ENCODE data around the gene BAAT.
A peak's percentile ranks its signal among the peaks of the same experiment; 100 is the strongest.

Gene BAAT

DNA sequence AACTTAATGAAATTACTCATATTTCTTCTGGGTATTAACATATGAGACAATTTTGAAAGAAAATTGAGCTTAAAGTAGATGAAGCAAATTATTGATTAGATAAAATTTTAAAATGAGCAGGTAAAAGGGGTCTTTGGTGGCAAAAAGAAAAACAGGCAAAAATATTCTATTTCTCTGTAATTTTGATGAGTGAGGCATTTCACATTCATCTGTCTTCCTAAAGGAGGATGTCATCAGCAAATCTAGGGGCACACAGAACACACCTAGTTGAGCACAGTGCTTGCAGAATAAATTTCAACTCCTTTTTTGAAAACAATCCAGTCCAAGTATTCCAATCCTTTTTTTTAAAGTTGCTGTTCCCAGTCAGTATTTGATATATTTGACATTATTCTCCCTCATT lies 30.0 kb upstream of the BAAT start:
- no peak overlapping the region for H3K27ac Mint-ChIP-seq
- DNase-seq (ENCODE audit: low spot score): no peak
- peaks cover 11% of the 10 kb centered on the region for H3K36me3 Mint-ChIP-seq (ENCODE audit: low read depth)
- H3K4me1 Mint-ChIP-seq (ENCODE audit: low read depth): no peaks in the 10 kb centered on the region
- H3K9me3 Mint-ChIP-seq: peaks cover 69% of the 10 kb centered on the region
- H3K4me3 Mint-ChIP-seq: no peak overlapping the region
- no peaks in the 10 kb centered on the region for H3K27me3 Mint-ChIP-seq (ENCODE audit: low read depth)

GRCh38 chr9:101409079-101409477 lies 24.3 kb upstream of the BAAT start:
- Mint-ChIP-seq H3K36me3 (ENCODE audit: low read depth) (peaks cover 66% of the 10 kb centered on the region), H3K27ac (no peak overlapping the region), H3K4me3 (no peak overlapping the region), H3K4me1 (ENCODE audit: low read depth) (no peaks in the 10 kb centered on the region), H3K27me3 (ENCODE audit: low read depth) (no peaks in the 10 kb centered on the region), H3K9me3 (peaks cover 88% of the 10 kb centered on the region)
- no peak for DNase-seq (ENCODE audit: low spot score)

GRCh38 chr9:101408374-101409078 lies 23.7 kb upstream of the BAAT start:
- no peak for DNase-seq (ENCODE audit: low spot score)
- H3K4me1 Mint-ChIP-seq (ENCODE audit: low read depth): no peaks in the 10 kb centered on the region
- H3K27me3 Mint-ChIP-seq (ENCODE audit: low read depth): no peaks in the 10 kb centered on the region
- H3K4me3 Mint-ChIP-seq: no peak overlapping the region
- peaks cover 89% of the 10 kb centered on the region for H3K9me3 Mint-ChIP-seq
- peaks cover 71% of the 10 kb centered on the region for H3K36me3 Mint-ChIP-seq (ENCODE audit: low read depth)
- H3K27ac Mint-ChIP-seq: no peak overlapping the region

DNA sequence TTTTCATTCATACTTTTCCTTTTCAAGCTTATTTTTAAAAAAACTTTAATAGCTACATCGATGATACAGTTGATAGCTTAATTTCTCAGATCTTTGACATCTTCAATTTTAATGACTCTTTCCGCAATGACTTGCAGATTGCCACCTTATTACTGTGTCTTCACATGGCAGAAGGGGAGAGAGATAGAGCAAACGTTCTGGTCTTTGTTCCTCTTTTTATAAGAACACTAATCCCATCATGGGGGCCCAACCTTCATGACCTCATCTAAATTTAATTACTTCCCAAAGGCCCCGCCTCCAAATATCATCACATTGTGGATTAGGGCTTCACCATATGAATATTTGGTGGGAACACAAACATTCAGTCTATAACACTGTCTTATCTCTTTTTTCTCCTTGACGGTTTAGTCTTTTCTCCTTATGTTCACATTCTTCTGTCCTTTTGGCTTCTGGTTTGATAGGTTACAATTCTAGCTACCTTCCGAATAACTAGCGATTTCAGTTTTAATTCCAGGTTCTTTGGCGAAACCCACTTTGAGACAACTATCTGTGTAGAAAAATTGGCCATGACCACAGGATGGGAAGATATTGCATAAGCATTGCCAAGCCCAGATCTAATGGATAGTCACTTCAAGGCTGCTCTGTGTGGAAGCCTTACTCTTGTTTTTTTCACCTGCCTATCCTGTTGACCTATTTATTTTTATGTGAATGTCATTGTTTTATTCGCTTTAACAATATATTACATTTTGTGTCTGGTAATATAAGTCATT lies 18.9 kb upstream of the BAAT start:
- no peak for DNase-seq (ENCODE audit: low spot score)
- Mint-ChIP-seq H3K36me3 (ENCODE audit: low read depth) (peaks cover 85% of the 10 kb centered on the region), H3K27ac (no peak overlapping the region), H3K27me3 (ENCODE audit: low read depth) (no peaks in the 10 kb centered on the region), H3K4me1 (ENCODE audit: low read depth) (peaks cover 23% of the 10 kb centered on the region), H3K4me3 (no peak overlapping the region), H3K9me3 (peaks cover 68% of the 10 kb centered on the region)

DNA sequence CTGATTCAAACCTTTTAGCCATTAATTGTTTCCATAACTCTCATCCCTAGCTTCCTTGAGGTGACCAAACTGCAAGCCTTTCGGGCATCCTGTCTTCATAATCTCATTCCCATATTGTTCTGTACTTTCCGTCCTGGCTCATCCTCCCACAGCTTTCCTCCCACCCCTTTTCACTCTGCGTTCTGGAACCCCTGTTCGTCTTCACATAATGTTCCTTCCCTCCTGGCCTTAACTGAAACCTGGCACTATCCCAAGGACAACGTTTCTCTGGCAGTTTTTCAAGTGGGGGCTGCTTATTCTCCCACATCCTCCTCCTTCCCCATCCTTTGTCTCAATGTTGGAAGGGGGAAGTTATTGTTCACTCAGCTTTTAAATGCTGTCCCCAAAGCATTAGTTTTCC lies 15.3 kb upstream of the BAAT start:
- peak overlapping the region; percentile 26 for H3K27ac Mint-ChIP-seq
- DNase-seq (ENCODE audit: low spot score): no peak
- peaks cover 36% of the 10 kb centered on the region for H3K4me1 Mint-ChIP-seq (ENCODE audit: low read depth)
- H3K4me3 Mint-ChIP-seq: peak overlapping the region; percentile 99
- peaks cover 74% of the 10 kb centered on the region for H3K36me3 Mint-ChIP-seq (ENCODE audit: low read depth)
- peaks cover 41% of the 10 kb centered on the region for H3K9me3 Mint-ChIP-seq
- no peaks in the 10 kb centered on the region for H3K27me3 Mint-ChIP-seq (ENCODE audit: low read depth)

DNA sequence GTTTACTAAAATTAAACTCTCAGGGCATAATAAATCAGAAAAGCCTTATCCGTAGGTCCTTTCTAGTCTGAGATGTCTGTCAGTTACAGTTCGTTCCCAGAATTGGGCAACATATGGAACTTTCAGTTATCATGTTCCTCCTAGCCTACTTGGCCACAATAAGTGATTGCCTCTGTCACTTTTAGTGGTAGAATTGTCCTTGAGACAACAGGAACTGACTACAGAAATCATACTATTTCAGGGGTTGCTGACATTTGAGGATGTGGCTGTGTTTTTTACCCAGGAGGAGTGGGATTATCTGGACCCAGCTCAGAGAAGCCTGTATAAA lies 14.8 kb upstream of the BAAT start:
- DNase-seq (ENCODE audit: low spot score): no peak
- peaks cover 41% of the 10 kb centered on the region for H3K9me3 Mint-ChIP-seq
- peaks cover 39% of the 10 kb centered on the region for H3K4me1 Mint-ChIP-seq (ENCODE audit: low read depth)
- H3K36me3 Mint-ChIP-seq (ENCODE audit: low read depth): peaks cover 74% of the 10 kb centered on the region
- peak overlapping the region; percentile 99 for H3K4me3 Mint-ChIP-seq
- H3K27ac Mint-ChIP-seq: peak overlapping the region; percentile 99
- no peaks in the 10 kb centered on the region for H3K27me3 Mint-ChIP-seq (ENCODE audit: low read depth)

- peaks cover 41% of the 10 kb centered on the region for H3K9me3 Mint-ChIP-seq
- peaks cover 40% of the 10 kb centered on the region for H3K4me1 Mint-ChIP-seq (ENCODE audit: low read depth)
- no peaks in the 10 kb centered on the region for H3K27me3 Mint-ChIP-seq (ENCODE audit: low read depth)
- H3K27ac Mint-ChIP-seq: peak overlapping the region; percentile 99
- no peak for DNase-seq (ENCODE audit: low spot score)
- H3K36me3 Mint-ChIP-seq (ENCODE audit: low read depth): peaks cover 74% of the 10 kb centered on the region
- peak overlapping the region; percentile 99 for H3K4me3 Mint-ChIP-seq
Observed at GRCh38 chr9:101398930-101399642, 14.3 kb upstream of the BAAT start.

DNA sequence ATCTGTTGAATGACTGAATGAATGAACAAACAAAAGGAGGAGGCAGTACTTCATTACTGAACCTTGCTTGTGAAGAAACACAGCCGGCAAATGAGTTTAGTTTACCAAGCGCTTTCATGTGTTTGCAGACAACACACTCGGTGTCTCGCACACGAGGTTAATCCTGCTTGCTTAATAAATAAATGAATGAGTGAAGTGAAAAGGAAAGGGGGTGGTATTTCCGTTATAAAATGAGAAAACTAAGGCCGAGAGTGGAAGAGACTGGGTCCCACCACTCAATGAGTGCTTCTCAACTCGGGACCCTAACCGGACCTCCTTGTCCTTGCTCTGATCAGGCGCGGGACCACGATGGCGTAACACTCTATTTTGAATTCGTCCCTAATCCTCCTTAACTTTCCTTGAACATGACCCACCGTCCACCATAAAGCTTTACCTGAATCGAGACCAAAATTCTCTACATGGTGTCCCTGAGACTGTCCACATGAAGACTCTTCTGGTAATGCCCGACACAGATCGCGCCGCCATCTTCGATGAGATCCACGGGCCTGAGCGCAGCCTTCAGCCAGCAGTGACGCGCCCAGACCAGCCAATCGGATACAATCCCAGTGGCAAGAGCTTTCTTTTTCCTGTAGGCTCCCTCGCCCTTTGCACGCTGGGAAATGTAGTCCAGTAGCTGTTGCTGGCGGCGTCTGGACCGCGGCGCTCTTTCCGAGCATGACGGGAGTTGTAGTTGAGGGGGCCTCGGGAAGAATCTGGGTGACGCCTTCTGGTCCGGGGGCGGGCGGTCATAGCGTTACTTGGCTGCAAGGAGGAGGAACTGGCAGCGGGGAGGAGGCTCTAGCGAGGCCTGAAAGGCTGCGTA lies 13.5 kb upstream of the BAAT start, which contains the start of the genes MRPL50 and ZNF189:
TSS of gene MRPL50 (minus strand) at position 551 of the 862 bp plus-strand sequence. CDS start at position 525, 26 bp downstream.
TSS of gene ZNF189 (plus strand) at position 784 of the 862 bp plus-strand sequence. CDS start 306 bp downstream, outside the sequence.
- H3K36me3 Mint-ChIP-seq (ENCODE audit: low read depth): peaks cover 73% of the 10 kb centered on the region
- peak within 1 kb of the TSS; percentile 99 for H3K27ac Mint-ChIP-seq
- peaks cover 39% of the 10 kb centered on the region for H3K9me3 Mint-ChIP-seq
- peaks cover 40% of the 10 kb centered on the region for H3K4me1 Mint-ChIP-seq (ENCODE audit: low read depth)
- DNase-seq (ENCODE audit: low spot score): peak; percentile 97
- peak within 1 kb of the TSS; percentile 99 for H3K4me3 Mint-ChIP-seq
- H3K27me3 Mint-ChIP-seq (ENCODE audit: low read depth): no peaks in the 10 kb centered on the region

DNA sequence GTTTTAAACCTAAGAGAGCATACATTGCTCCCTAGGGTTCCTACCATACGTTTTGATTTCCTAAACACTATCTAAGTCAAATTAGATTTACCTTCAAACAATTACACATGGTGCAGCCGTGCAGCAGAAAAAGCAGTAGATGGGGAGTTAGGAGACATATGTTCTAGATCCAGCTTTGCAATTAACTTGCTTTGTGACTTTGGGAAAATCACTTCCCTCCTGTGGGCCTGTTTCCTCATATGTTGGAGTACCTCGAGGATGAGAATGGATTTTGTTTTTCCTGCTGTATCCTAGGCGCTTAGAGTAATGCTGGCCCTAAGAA lies 12.9 kb upstream of the BAAT start:
- Mint-ChIP-seq H3K27ac (peak overlapping the region; percentile 99), H3K36me3 (ENCODE audit: low read depth) (peaks cover 72% of the 10 kb centered on the region)

GRCh38 chr9:101394687-101395086 lies 9.9 kb upstream of the BAAT start:
- Mint-ChIP-seq H3K4me3 (no peak overlapping the region), H3K27me3 (ENCODE audit: low read depth) (no peaks in the 10 kb centered on the region), H3K27ac (no peak overlapping the region), H3K4me1 (ENCODE audit: low read depth) (peaks cover 27% of the 10 kb centered on the region), H3K9me3 (peaks cover 37% of the 10 kb centered on the region), H3K36me3 (ENCODE audit: low read depth) (peaks cover 72% of the 10 kb centered on the region)
- DNase-seq (ENCODE audit: low spot score): no peak

More for the DNA sequence above, 12.9 kb upstream of the BAAT start:
- Mint-ChIP-seq H3K4me1 (ENCODE audit: low read depth) (peaks cover 40% of the 10 kb centered on the region), H3K9me3 (peaks cover 39% of the 10 kb centered on the region), H3K27me3 (ENCODE audit: low read depth) (no peaks in the 10 kb centered on the region), H3K4me3 (peak overlapping the region; percentile 99)
- no peak for DNase-seq (ENCODE audit: low spot score)

DNA sequence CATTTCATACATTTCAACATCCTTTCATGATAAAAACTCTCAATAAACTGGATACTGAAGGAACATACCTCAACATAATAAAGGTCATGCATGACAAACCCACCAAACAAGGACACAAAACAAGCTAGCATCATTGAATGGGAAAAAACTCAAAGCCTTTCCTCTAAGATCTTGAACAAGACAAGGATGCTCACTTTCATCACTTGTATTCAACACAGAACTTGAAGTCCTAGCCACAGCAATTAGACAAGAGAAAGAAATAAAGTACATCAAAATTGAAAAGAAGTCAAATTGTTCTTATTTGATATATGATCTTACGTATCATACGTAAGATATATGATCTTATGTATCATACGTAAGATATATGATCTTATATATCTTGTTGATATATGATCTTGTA lies 8.3 kb upstream of the BAAT start:
- no peak overlapping the region for H3K4me3 Mint-ChIP-seq
- peaks cover 37% of the 10 kb centered on the region for H3K9me3 Mint-ChIP-seq
- no peaks in the 10 kb centered on the region for H3K27me3 Mint-ChIP-seq (ENCODE audit: low read depth)
- H3K4me1 Mint-ChIP-seq (ENCODE audit: low read depth): peaks cover 26% of the 10 kb centered on the region
- peaks cover 82% of the 10 kb centered on the region for H3K36me3 Mint-ChIP-seq (ENCODE audit: low read depth)
- no peak overlapping the region for H3K27ac Mint-ChIP-seq
- DNase-seq (ENCODE audit: low spot score): no peak

DNA sequence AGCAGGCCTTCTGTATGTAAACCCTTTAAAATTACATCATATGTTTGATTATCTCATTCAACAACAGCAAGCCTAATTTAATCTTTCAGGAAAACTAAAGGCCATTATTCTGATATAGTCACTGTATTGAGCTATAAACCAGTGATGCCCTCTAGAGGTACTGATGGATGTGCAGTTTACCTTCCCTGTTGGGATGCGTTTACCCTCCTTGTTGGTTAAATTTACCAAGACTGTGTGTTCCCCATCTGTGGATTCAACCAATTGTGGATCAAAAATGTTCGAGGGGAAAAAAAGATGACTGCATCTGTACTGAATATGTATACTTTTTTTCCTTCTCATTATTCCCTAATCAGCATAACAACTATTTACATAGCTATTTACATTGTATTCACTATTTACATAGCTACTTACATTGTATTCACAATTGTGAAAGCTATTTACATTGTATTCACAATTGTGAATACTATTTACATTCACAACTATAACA lies 3.7 kb upstream of the BAAT start:
- Mint-ChIP-seq H3K27me3 (ENCODE audit: low read depth) (no peaks in the 10 kb centered on the region), H3K4me1 (ENCODE audit: low read depth) (peaks cover 11% of the 10 kb centered on the region), H3K9me3 (peaks cover 35% of the 10 kb centered on the region), H3K27ac (no peak overlapping the region), H3K4me3 (no peak overlapping the region), H3K36me3 (ENCODE audit: low read depth) (peaks cover 64% of the 10 kb centered on the region)
- no peak for DNase-seq (ENCODE audit: low spot score)

DNA sequence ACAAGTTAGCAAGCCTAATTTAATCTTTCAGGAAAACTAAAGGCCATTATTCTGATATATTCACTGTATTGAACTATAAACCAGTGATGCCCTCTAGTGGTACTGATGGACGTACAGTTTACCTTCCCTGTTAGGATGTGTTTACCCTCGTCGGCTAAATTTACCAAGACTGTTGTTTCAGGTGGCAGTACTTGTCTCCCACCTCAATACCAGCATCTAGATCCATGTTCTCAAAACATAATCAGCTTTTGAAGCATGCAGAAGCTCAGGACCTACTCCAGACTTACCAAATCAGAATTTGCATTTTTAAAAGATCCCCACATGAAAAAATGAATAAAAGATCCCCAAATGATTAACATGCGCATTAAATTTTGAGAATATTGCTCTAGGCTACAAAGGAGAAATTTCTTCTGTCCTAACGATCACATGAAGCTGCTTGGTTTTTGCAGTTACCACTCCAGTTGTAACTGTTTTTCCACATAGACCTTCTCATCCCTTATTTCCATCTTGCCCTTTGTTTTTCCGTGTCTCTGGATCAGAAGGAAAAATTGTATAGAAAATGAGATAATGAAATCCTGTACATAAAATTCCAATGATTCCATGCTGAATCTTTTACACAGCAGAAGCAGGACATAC lies 3.2 kb upstream of the BAAT start:
- Mint-ChIP-seq H3K36me3 (ENCODE audit: low read depth) (peaks cover 60% of the 10 kb centered on the region), H3K4me3 (no peak overlapping the region), H3K27me3 (ENCODE audit: low read depth) (no peaks in the 10 kb centered on the region), H3K9me3 (peaks cover 30% of the 10 kb centered on the region), H3K27ac (no peak overlapping the region), H3K4me1 (ENCODE audit: low read depth) (peaks cover 11% of the 10 kb centered on the region)
- DNase-seq (ENCODE audit: low spot score): no peak

Data from T-helper 2 cell treated with Interferon-gamma antibody and Interleukin-4, amounts not matched to agents 5 μg/mL and 100 μg/mL, for 36 hours (primary cell).